OCI-LY7 (cell line): ENCODE measurements around the gene TINAGL1.

Experiments
- EZH2phosphoT487 ChIP-seq: fragments of 200-600 bp; sonication (generic); IDR thresholded peaks from 2 replicates; pipeline ENCODE4 v1.6.1; 2018; ENCODE audit warnings: low read depth, borderline replicate concordance, mild to moderate bottlenecking, mixed run types, antibody characterized with exemption, low read length, moderate library complexity, mixed read lengths
- TF ChIP-seq, protein P1 (sequence below): fragments of 200-600 bp; sonication (generic); conservative IDR thresholded peaks from 2 replicates; pipeline ENCODE4 v1.5.1; 2014; ENCODE audit warnings: mild to moderate bottlenecking, antibody characterized with exemption, low read length, moderate library complexity, mixed read lengths

DNA sequence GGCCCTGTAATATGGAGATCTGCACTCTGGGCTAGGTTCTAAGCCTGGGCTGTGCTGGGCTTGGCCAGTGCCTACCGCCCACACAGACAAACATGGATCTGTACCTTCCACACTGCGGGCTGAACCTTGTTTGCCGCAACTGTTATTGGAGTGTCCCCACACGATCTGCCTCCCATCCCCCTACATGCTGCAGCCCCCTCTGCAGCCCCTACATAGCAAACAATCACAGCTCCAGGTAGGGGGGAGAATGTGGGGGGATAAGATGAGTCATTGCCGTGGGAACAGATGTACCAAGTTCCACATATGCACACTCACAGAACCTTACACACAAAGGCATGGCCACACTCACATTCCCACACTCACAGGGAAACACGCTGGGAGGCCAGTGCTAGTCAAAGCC, 39.1 kb downstream of the TINAGL1 start:
- TF ChIP-seq, protein P1, sequence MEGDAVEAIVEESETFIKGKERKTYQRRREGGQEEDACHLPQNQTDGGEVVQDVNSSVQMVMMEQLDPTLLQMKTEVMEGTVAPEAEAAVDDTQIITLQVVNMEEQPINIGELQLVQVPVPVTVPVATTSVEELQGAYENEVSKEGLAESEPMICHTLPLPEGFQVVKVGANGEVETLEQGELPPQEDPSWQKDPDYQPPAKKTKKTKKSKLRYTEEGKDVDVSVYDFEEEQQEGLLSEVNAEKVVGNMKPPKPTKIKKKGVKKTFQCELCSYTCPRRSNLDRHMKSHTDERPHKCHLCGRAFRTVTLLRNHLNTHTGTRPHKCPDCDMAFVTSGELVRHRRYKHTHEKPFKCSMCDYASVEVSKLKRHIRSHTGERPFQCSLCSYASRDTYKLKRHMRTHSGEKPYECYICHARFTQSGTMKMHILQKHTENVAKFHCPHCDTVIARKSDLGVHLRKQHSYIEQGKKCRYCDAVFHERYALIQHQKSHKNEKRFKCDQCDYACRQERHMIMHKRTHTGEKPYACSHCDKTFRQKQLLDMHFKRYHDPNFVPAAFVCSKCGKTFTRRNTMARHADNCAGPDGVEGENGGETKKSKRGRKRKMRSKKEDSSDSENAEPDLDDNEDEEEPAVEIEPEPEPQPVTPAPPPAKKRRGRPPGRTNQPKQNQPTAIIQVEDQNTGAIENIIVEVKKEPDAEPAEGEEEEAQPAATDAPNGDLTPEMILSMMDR = no peak
- TF ChIP-seq EZH2phosphoT487 = no peak
